SK-N-SH (cell line): ENCODE results near the gene RAB4B. TPM values are rescaled to one million over a fixed set of nuclear protein-coding genes. Genes with fewer than 3 reads are reported as not detected.
"Not testable (repeated sequence)": the region's sequence is repeated elsewhere in the genome, so short reads cannot be mapped to it uniquely, and the experiment has no call there.

ENCODE experiments used
- CTCF ChIA-PET: fragments of 300-600, 350-600 bp; formaldehyde crosslinking; extraction: SDS; loops from one replicate; lab custom pipeline; 2021; lab: Yijun Ruan, JAX
- POLR2A ChIA-PET: fragments of 350-600 bp; sonication (Branson Sonifier 250); formaldehyde crosslinking; extraction: SDS; loops from one replicate; lab custom pipeline; 2020; ENCODE audit warnings: antibody characterized with exemption, inconsistent platforms; lab: Yijun Ruan, JAX
- DNase-seq: peaks from one replicate; pipeline ENCODE4 v3.0.0; 2012
- H2AFZ ChIP-seq: fragments of 200-600 bp; sonication (generic); 2 replicates; pipeline ENCODE4 v1.8.1; 2016; ENCODE audit warnings: antibody characterized with exemption, mild to moderate bottlenecking, low read depth
- H3F3A ChIP-seq: fragments of 200-600 bp; sonication (generic); replicated peaks from 2 replicates; pipeline ENCODE3; 2016; ENCODE audit warnings: antibody characterized with exemption, mild to moderate bottlenecking; ENCODE audit not compliant: insufficient read depth
- H3K27ac ChIP-seq, 2 experiments: fragments of 200-500 bp in 1 of 2; fragments of 200-600 bp in 1 of 2; sonication (Bioruptor generic) in 1 of 2; sonication (generic), shearing (Covaris generic) in 1 of 2; 2 replicates each; pipeline versions ENCODE4 v1.5.1 to v1.6.1; 2014 to 2016; ENCODE audit warnings: low read depth in 2 of 2, inconsistent platforms in 1 of 2, low read length in 1 of 2, mild to moderate bottlenecking in 1 of 2, mixed read lengths in 1 of 2
- H3K27me3 ChIP-seq: fragments of 200-600 bp; sonication (generic), shearing (Covaris generic); 2 replicates; pipeline ENCODE4 v1.6.1; 2016; ENCODE audit warnings: mixed run types; ENCODE audit not compliant: insufficient read depth
- H3K36me3 ChIP-seq, 2 experiments: fragments of 200-500 bp in 1 of 2; fragments of 200-600 bp in 1 of 2; sonication (Bioruptor generic) in 1 of 2; sonication (generic) in 1 of 2; replicated peaks in 1 of 2; 2 replicates each; pipeline versions ENCODE3 to v1.5.1; 2014 to 2016; ENCODE audit warnings: low read length in 1 of 2, mild to moderate bottlenecking in 1 of 2; ENCODE audit not compliant: insufficient read depth in 2 of 2, control insufficient read depth in 1 of 2
- H3K4me1 ChIP-seq, 2 experiments: fragments of 200-500 bp in 1 of 2; fragments of 200-600 bp in 1 of 2; sonication (Bioruptor generic) in 1 of 2; sonication (generic), shearing (Covaris generic) in 1 of 2; 2 replicates each; pipeline versions ENCODE4 v1.5.1 to v1.6.1; 2014 to 2016; ENCODE audit warnings: low read depth in 1 of 2, low read length in 1 of 2, mixed run types in 1 of 2; ENCODE audit not compliant: insufficient read depth in 2 of 2, control insufficient read depth in 1 of 2
- H3K4me2 ChIP-seq: fragments of 200-600 bp; sonication (generic), shearing (Covaris generic); 2 replicates; pipeline ENCODE4 v1.6.1; 2017; ENCODE audit warnings: mixed run types
- H3K4me3 ChIP-seq, 2 experiments: fragments of 200-500 bp in 1 of 2; fragments of 200-600 bp in 1 of 2; sonication (Bioruptor generic) in 1 of 2; sonication (generic), shearing (Covaris generic) in 1 of 2; 2 replicates each; pipeline versions ENCODE4 v1.5.1 to v1.8.1; 2014 to 2016; ENCODE audit warnings: low read depth in 2 of 2, inconsistent platforms in 1 of 2, low read length in 1 of 2, mild to moderate bottlenecking in 1 of 2, mixed read lengths in 1 of 2, moderate library complexity in 1 of 2
- H3K79me2 ChIP-seq: fragments of 200-600 bp; sonication (generic); 2 replicates; pipeline ENCODE4 v1.8.1; 2017; ENCODE audit warnings: mild to moderate bottlenecking; ENCODE audit not compliant: insufficient read depth
- H3K9ac ChIP-seq: fragments of 200-600 bp; sonication (generic); 2 replicates; pipeline ENCODE4 v1.6.1; 2017; ENCODE audit warnings: mixed run types
- H3K9me2 ChIP-seq: fragments of 200-600 bp; sonication (generic); 2 replicates; pipeline ENCODE4 v1.6.1; 2017; ENCODE audit warnings: mixed run types
- H3K9me3 ChIP-seq: fragments of 200-600 bp; sonication (generic); 2 replicates; pipeline ENCODE4 v1.6.1; 2017; ENCODE audit warnings: mixed run types, mild to moderate bottlenecking, moderate library complexity
- H4K20me1 ChIP-seq: fragments of 200-600 bp; sonication (generic); 2 replicates; pipeline ENCODE4 v1.6.1; 2017; ENCODE audit warnings: mild to moderate bottlenecking, mixed run types; ENCODE audit not compliant: insufficient read depth
- CTCF ChIP-seq: fragments of 200-600 bp; sonication (generic); IDR thresholded peaks from 2 replicates; pipeline ENCODE4 v1.6.1; 2017; ENCODE audit warnings: antibody characterized with exemption, mild to moderate bottlenecking, moderate library complexity
- ELF1 ChIP-seq: IDR thresholded peaks from 2 replicates; pipeline ENCODE4 v1.4.0; 2012
- EZH2phosphoT487 ChIP-seq: fragments of 200-600 bp; sonication (generic); IDR thresholded peaks from 2 replicates; pipeline ENCODE4 v1.6.1; 2017; ENCODE audit warnings: low read depth, mixed run types, mild to moderate bottlenecking, antibody characterized with exemption, moderate library complexity, borderline replicate concordance
- FOSL2 ChIP-seq: IDR thresholded peaks from 2 replicates; pipeline ENCODE4 v1.4.0; 2012; ENCODE audit warnings: low read depth, mild to moderate bottlenecking, moderate library complexity, borderline replicate concordance
- FOXM1 ChIP-seq: IDR thresholded peaks from 2 replicates; pipeline ENCODE4 v1.4.0; 2012; ENCODE audit warnings: low read depth, mild to moderate bottlenecking
- GATA2 ChIP-seq: sonication (generic); formaldehyde crosslinking; IDR thresholded peaks from 2 replicates; pipeline ENCODE4 v1.5.0; 2020; ENCODE audit warnings: mild to moderate bottlenecking, missing genetic modification reagents
- IRF3 ChIP-seq: fragments of 150-350 bp; IDR thresholded peaks from 2 replicates; pipeline ENCODE4 v1.6.1; 2016; ENCODE audit warnings: mild to moderate bottlenecking, low read depth, low read length
- JUND ChIP-seq: IDR thresholded peaks from 2 replicates; pipeline ENCODE4 v1.4.0; 2012
- MAX ChIP-seq: IDR thresholded peaks from 2 replicates; pipeline ENCODE4 v1.4.0; 2012; ENCODE audit warnings: low read depth
- NFIC ChIP-seq: IDR thresholded peaks from 2 replicates; pipeline ENCODE4 v1.4.0; 2012; ENCODE audit warnings: borderline replicate concordance
- NRF1 ChIP-seq: IDR thresholded peaks from 2 replicates; pipeline ENCODE4 v1.6.1; 2012; ENCODE audit warnings: low read depth, mild to moderate bottlenecking, low read length
- PBX3 ChIP-seq: IDR thresholded peaks from 2 replicates; pipeline ENCODE4; 2012
- WGBS: methylation state at CpG from one replicate; pipeline ENCODE4 v1.1.6; 2017; ENCODE audit warnings: low lambda C conversion rate; 5-methylcytosine and 5-hydroxymethylcytosine counted together
- polyA plus RNA-seq, 3 experiments: library from polyadenylated mRNA; depleted of rRNA; stranded (reverse); fragments of >200 nt; gene quantifications; 2 replicates each; pipeline ENCODE4 v1.2.3, GENCODE V29; 2012

The RAB4B gene
- polyA plus RNA-seq, 1 of the 3 experiments (the other 2 are of a cell fraction), result 53.2 TPM

GRCh38 chr19:40781140-40781539 lies 3.1 kb downstream of the RAB4B start:
- H3K9me2 ChIP-seq, result no peaks in the 10 kb centered on the region

GRCh38 chr19:40783711-40784110 lies 5.7 kb downstream of the RAB4B start:
- Histone ChIP-seq H3K9me3 (no peaks in the 10 kb centered on the region), H3K9ac (no peak overlapping the region), H3K9me2 (no peaks in the 10 kb centered on the region), H3K27ac (no peak overlapping the region), H3K4me3 (no peak overlapping the region), H3F3A (no peaks in the 10 kb centered on the region), H3K4me2 (no peak overlapping the region), H2AFZ (no peak overlapping the region), H3K36me3 (peaks cover 0 to 3% of the 10 kb centered on the region in 2 experiments), H4K20me1 (no peaks in the 10 kb centered on the region)
- whole genome bisulfite sequencing, result 95% methylated on average over 6 of the region's 14 CpGs
- ChIA-PET POLR2A (no interaction called here), CTCF (interaction anchor here (0.8 kb wide), 1 partner anchor 243 kb away, joined by 3 read pairs; no protein-coding TSS in a partner anchor)
- no peak for DNase-seq
- TF ChIP-seq CTCF (no peak), MAX (no peak), ELF1 (no peak), GATA2 (CRISPR knock-in tag) (no peak), IRF3 (no peak), PBX3 (no peak), FOSL2 (no peak), FOXM1 (no peak), EZH2phosphoT487 (no peak), NRF1 (no peak), JUND (no peak)
- TF ChIP-seq, all 33 proteins: peak for 0
- H3K27me3 ChIP-seq, result no peaks in the 10 kb centered on the region
- H3K79me2 ChIP-seq, result peaks cover 15% of the 10 kb centered on the region; the same call in 1 of the 2 replicates
- H3K4me1 ChIP-seq, result peaks cover 0 to 4% of the 10 kb centered on the region in 2 experiments; a peak in 1 of 4 replicates

More at GRCh38 chr19:40781140-40781539, 3.1 kb downstream of the RAB4B start:
- Histone ChIP-seq H3K36me3 (no peaks in the 10 kb centered on the region), H3K4me1 (peaks cover 6 to 9% of the 10 kb centered on the region in 2 experiments; a peak in 2 of 4 replicates), H3K79me2 (peaks cover 15% of the 10 kb centered on the region; the same call in 1 of the 2 replicates), H3K27ac (no peak overlapping the region), H3K4me3 (no peak overlapping the region), H3K9ac (no peak overlapping the region), H4K20me1 (no peaks in the 10 kb centered on the region), H3K4me2 (no peak overlapping the region), H3F3A (peaks cover 13% of the 10 kb centered on the region), H2AFZ (no peak overlapping the region), H3K27me3 (no peaks in the 10 kb centered on the region), H3K9me3 (no peaks in the 10 kb centered on the region)
- TF ChIP-seq NFIC, result no peak
- DNase-seq, result no peak
- ChIA-PET CTCF (interaction anchor here (1.3 kb wide), 1 partner anchor 17 kb away, joined by 5 read pairs; the partner anchor contains the start of gene EGLN2), POLR2A (no interaction called here)
- 95% methylated on average over 7 of the region's 7 CpGs for WGBS

- DNase-seq, H3K4me2 ChIP-seq, H3K9ac ChIP-seq, H3K4me3 ChIP-seq, H3K9me2 ChIP-seq, POLR2A ChIA-PET, H3K4me1 ChIP-seq, H2AFZ ChIP-seq, H3K27ac ChIP-seq, H3K36me3 ChIP-seq, H3K27me3 ChIP-seq, H3K9me3 ChIP-seq, H3F3A ChIP-seq, H4K20me1 ChIP-seq: not testable (repeated sequence)
- WGBS, result 94% methylated on average over 2 of the region's 2 CpGs
- peaks cover 14% of the 10 kb centered on the region; the same call in 1 of the 2 replicates for H3K79me2 ChIP-seq
- CTCF ChIA-PET, result interaction anchor here (0.8 kb wide), 1 partner anchor 243 kb away, joined by 3 read pairs; no protein-coding TSS in a partner anchor
Measured at GRCh38 chr19:40784146-40784545, 6.1 kb downstream of the RAB4B start.
